SK-N-SH (cell line): ENCODE results near the gene GRIK1. TPM values are rescaled to one million over a fixed set of nuclear protein-coding genes. Genes with fewer than 3 reads are reported as not detected.

Experiments
- CTCF ChIA-PET: fragments of 300-600, 350-600 bp; formaldehyde crosslinking; extraction: SDS; loops from one replicate; lab custom pipeline; 2021; lab: Yijun Ruan, JAX
- POLR2A ChIA-PET: fragments of 350-600 bp; sonication (Branson Sonifier 250); formaldehyde crosslinking; extraction: SDS; loops from one replicate; lab custom pipeline; 2020; ENCODE audit warnings: antibody characterized with exemption, inconsistent platforms; lab: Yijun Ruan, JAX
- DNase-seq: peaks from one replicate; pipeline ENCODE4 v3.0.0; 2012
- H2AFZ ChIP-seq: fragments of 200-600 bp; sonication (generic); 2 replicates; pipeline ENCODE4 v1.8.1; 2016; ENCODE audit warnings: antibody characterized with exemption, mild to moderate bottlenecking, low read depth
- H3F3A ChIP-seq: fragments of 200-600 bp; sonication (generic); replicated peaks from 2 replicates; pipeline ENCODE3; 2016; ENCODE audit warnings: antibody characterized with exemption, mild to moderate bottlenecking; ENCODE audit not compliant: insufficient read depth
- H3K27ac ChIP-seq, 2 experiments: fragments of 200-500 bp in 1 of 2; fragments of 200-600 bp in 1 of 2; sonication (Bioruptor generic) in 1 of 2; sonication (generic), shearing (Covaris generic) in 1 of 2; 2 replicates each; pipeline versions ENCODE4 v1.5.1 to v1.6.1; 2014 to 2016; ENCODE audit warnings: low read depth in 2 of 2, inconsistent platforms in 1 of 2, low read length in 1 of 2, mild to moderate bottlenecking in 1 of 2, mixed read lengths in 1 of 2
- H3K27me3 ChIP-seq: fragments of 200-600 bp; sonication (generic), shearing (Covaris generic); 2 replicates; pipeline ENCODE4 v1.6.1; 2016; ENCODE audit warnings: mixed run types; ENCODE audit not compliant: insufficient read depth
- H3K36me3 ChIP-seq, 2 experiments: fragments of 200-500 bp in 1 of 2; fragments of 200-600 bp in 1 of 2; sonication (Bioruptor generic) in 1 of 2; sonication (generic) in 1 of 2; replicated peaks in 1 of 2; 2 replicates each; pipeline versions ENCODE3 to v1.5.1; 2014 to 2016; ENCODE audit warnings: low read length in 1 of 2, mild to moderate bottlenecking in 1 of 2; ENCODE audit not compliant: insufficient read depth in 2 of 2, control insufficient read depth in 1 of 2
- H3K4me1 ChIP-seq, 2 experiments: fragments of 200-500 bp in 1 of 2; fragments of 200-600 bp in 1 of 2; sonication (Bioruptor generic) in 1 of 2; sonication (generic), shearing (Covaris generic) in 1 of 2; 2 replicates each; pipeline versions ENCODE4 v1.5.1 to v1.6.1; 2014 to 2016; ENCODE audit warnings: low read depth in 1 of 2, low read length in 1 of 2, mixed run types in 1 of 2; ENCODE audit not compliant: insufficient read depth in 2 of 2, control insufficient read depth in 1 of 2
- H3K4me2 ChIP-seq: fragments of 200-600 bp; sonication (generic), shearing (Covaris generic); 2 replicates; pipeline ENCODE4 v1.6.1; 2017; ENCODE audit warnings: mixed run types
- H3K4me3 ChIP-seq, 2 experiments: fragments of 200-500 bp in 1 of 2; fragments of 200-600 bp in 1 of 2; sonication (Bioruptor generic) in 1 of 2; sonication (generic), shearing (Covaris generic) in 1 of 2; 2 replicates each; pipeline versions ENCODE4 v1.5.1 to v1.8.1; 2014 to 2016; ENCODE audit warnings: low read depth in 2 of 2, inconsistent platforms in 1 of 2, low read length in 1 of 2, mild to moderate bottlenecking in 1 of 2, mixed read lengths in 1 of 2, moderate library complexity in 1 of 2
- H3K79me2 ChIP-seq: fragments of 200-600 bp; sonication (generic); 2 replicates; pipeline ENCODE4 v1.8.1; 2017; ENCODE audit warnings: mild to moderate bottlenecking; ENCODE audit not compliant: insufficient read depth
- H3K9ac ChIP-seq: fragments of 200-600 bp; sonication (generic); 2 replicates; pipeline ENCODE4 v1.6.1; 2017; ENCODE audit warnings: mixed run types
- H3K9me2 ChIP-seq: fragments of 200-600 bp; sonication (generic); 2 replicates; pipeline ENCODE4 v1.6.1; 2017; ENCODE audit warnings: mixed run types
- H3K9me3 ChIP-seq: fragments of 200-600 bp; sonication (generic); 2 replicates; pipeline ENCODE4 v1.6.1; 2017; ENCODE audit warnings: mixed run types, mild to moderate bottlenecking, moderate library complexity
- H4K20me1 ChIP-seq: fragments of 200-600 bp; sonication (generic); 2 replicates; pipeline ENCODE4 v1.6.1; 2017; ENCODE audit warnings: mild to moderate bottlenecking, mixed run types; ENCODE audit not compliant: insufficient read depth
- CHD2 ChIP-seq: fragments of 150-350 bp; IDR thresholded peaks from 2 replicates; pipeline ENCODE4 v1.6.1; 2018; ENCODE audit warnings: low read length; ENCODE audit not compliant: partially characterized antibody
- CTCF ChIP-seq: fragments of 200-600 bp; sonication (generic); IDR thresholded peaks from 2 replicates; pipeline ENCODE4 v1.6.1; 2017; ENCODE audit warnings: antibody characterized with exemption, mild to moderate bottlenecking, moderate library complexity
- EP300 ChIP-seq, 2 experiments: IDR thresholded peaks; 2 replicates each; pipeline versions ENCODE4 v1.4.0 to v1.6.1; 2012; ENCODE audit warnings: borderline replicate concordance in 1 of 2, low read depth in 1 of 2, low read length in 1 of 2
- EZH2phosphoT487 ChIP-seq: fragments of 200-600 bp; sonication (generic); IDR thresholded peaks from 2 replicates; pipeline ENCODE4 v1.6.1; 2017; ENCODE audit warnings: low read depth, mixed run types, mild to moderate bottlenecking, antibody characterized with exemption, moderate library complexity, borderline replicate concordance
- FOXJ3 ChIP-seq: sonication (generic); formaldehyde crosslinking; IDR thresholded peaks from 2 replicates; pipeline ENCODE4 v1.5.1; 2020; ENCODE audit warnings: mild to moderate bottlenecking, missing genetic modification reagents
- GABPA ChIP-seq: IDR thresholded peaks from 2 replicates; pipeline ENCODE4 v1.4.0; 2012; ENCODE audit warnings: low read depth, mild to moderate bottlenecking
- JUND ChIP-seq: IDR thresholded peaks from 2 replicates; pipeline ENCODE4 v1.4.0; 2012
- MAX ChIP-seq: IDR thresholded peaks from 2 replicates; pipeline ENCODE4 v1.4.0; 2012; ENCODE audit warnings: low read depth
- MEF2A ChIP-seq: IDR thresholded peaks from 2 replicates; pipeline ENCODE4 v1.4.0; 2012; ENCODE audit warnings: low read depth, borderline replicate concordance
- NFIC ChIP-seq: IDR thresholded peaks from 2 replicates; pipeline ENCODE4 v1.4.0; 2012; ENCODE audit warnings: borderline replicate concordance
- PBX3 ChIP-seq: IDR thresholded peaks from 2 replicates; pipeline ENCODE4; 2012
- RCOR1 ChIP-seq: fragments of 150-350 bp; IDR thresholded peaks from 2 replicates; pipeline ENCODE4 v1.6.1; 2017; ENCODE audit warnings: antibody characterized with exemption, low read length
- REST ChIP-seq: IDR thresholded peaks from 2 replicates; pipeline ENCODE4 v1.6.1; 2012; ENCODE audit warnings: mild to moderate bottlenecking, low read depth, low read length, moderate library complexity
- TEAD4 ChIP-seq: IDR thresholded peaks from 2 replicates; pipeline ENCODE4 v1.4.0; 2012; ENCODE audit warnings: mild to moderate bottlenecking, borderline replicate concordance; ENCODE audit not compliant: insufficient read depth
- USF1 ChIP-seq: IDR thresholded peaks from 2 replicates; pipeline ENCODE4 v1.4.0; 2012; ENCODE audit warnings: low read depth, borderline replicate concordance
- USF2 ChIP-seq: fragments of 150-350 bp; IDR thresholded peaks from 2 replicates; pipeline ENCODE4 v1.6.1; 2017; ENCODE audit warnings: antibody characterized with exemption, low read length, low read depth, borderline replicate concordance
- YY1 ChIP-seq: IDR thresholded peaks from 2 replicates; pipeline ENCODE4 v1.4.0; 2012; ENCODE audit warnings: low read depth, mild to moderate bottlenecking
- WGBS: methylation state at CpG from one replicate; pipeline ENCODE4 v1.1.6; 2017; ENCODE audit warnings: low lambda C conversion rate; 5-methylcytosine and 5-hydroxymethylcytosine counted together
- polyA plus RNA-seq, 3 experiments: library from polyadenylated mRNA; depleted of rRNA; stranded (reverse); fragments of >200 nt; gene quantifications; 2 replicates each; pipeline ENCODE4 v1.2.3, GENCODE V29; 2012

GRIK1 gene
- polyA plus RNA-seq, 1 of the 3 experiments (the other 2 are of a cell fraction), result not detected

GRCh38 chr21:29716753-29717152, 223.0 kb downstream of the GRIK1 start:
- Histone ChIP-seq H4K20me1 (no peaks in the 10 kb centered on the region), H3K27ac (no peak overlapping the region), H3K27me3 (no peaks in the 10 kb centered on the region), H3F3A (no peaks in the 10 kb centered on the region), H3K9ac (no peak overlapping the region), H3K79me2 (no peaks in the 10 kb centered on the region), H3K9me2 (0 out of 2 replicates have a peak, but pooled peaks cover 5% of the 10 kb centered on the region), H3K36me3 (no peaks in the 10 kb centered on the region), H3K4me2 (no peak overlapping the region), H2AFZ (no peak overlapping the region), H3K4me3 (no peak overlapping the region), H3K9me3 (no peaks in the 10 kb centered on the region), H3K4me1 (peaks cover 0 to 14% of the 10 kb centered on the region in 2 experiments; a peak in 2 of 4 replicates)
- ChIA-PET POLR2A (no interaction called here), CTCF (no interaction called here)
- no peak for DNase-seq
- no CpG with 5 or more reads among the region's 2 CpGs for WGBS
- no peak for TF ChIP-seq REST
- TF ChIP-seq EZH2phosphoT487, result no peak
- no peak for TF ChIP-seq EP300 (IDR thresholded peaks at IDR 0.05; ENCODE audit: borderline replicate concordance in 1 of 2, low read depth in 1 of 2, low read length in 1 of 2)
- no peak for TF ChIP-seq MEF2A
- no peak for TF ChIP-seq NFIC
- TF ChIP-seq FOXJ3, result no peak
- no peak for TF ChIP-seq CTCF
- no peak for TF ChIP-seq JUND
- no peak for TF ChIP-seq RCOR1
- no peak for TF ChIP-seq USF1
- no peak for TF ChIP-seq CHD2
- no peak for TF ChIP-seq MAX
- no peak for TF ChIP-seq TEAD4
- no peak for TF ChIP-seq GABPA
- no peak for TF ChIP-seq YY1
- no peak for TF ChIP-seq USF2
- TF ChIP-seq PBX3, result no peak
